Posterior cingulate gyrus (tissue), 11 donors: ENCODE measurements around the gene NPFFR1.
"Not testable (repeated sequence)": the region's sequence is repeated elsewhere in the genome, so short reads cannot be mapped to it uniquely, and the experiment has no call there.

Experiments used
- DNase-seq, 10 donors: peaks; one replicate each; pipeline versions ENCODE4 v3.0.0 to v3.0.0-alpha.2; 2020 to 2021; ENCODE audit warnings: mixed read lengths in 3 of 10
- intact Hi-C: fragments of 100-400 bp; cut with DNase I; formaldehyde crosslinking; loops from one replicate; pipeline ENCODE4 v1.15.1; 2023

NPFFR1 gene

DNA sequence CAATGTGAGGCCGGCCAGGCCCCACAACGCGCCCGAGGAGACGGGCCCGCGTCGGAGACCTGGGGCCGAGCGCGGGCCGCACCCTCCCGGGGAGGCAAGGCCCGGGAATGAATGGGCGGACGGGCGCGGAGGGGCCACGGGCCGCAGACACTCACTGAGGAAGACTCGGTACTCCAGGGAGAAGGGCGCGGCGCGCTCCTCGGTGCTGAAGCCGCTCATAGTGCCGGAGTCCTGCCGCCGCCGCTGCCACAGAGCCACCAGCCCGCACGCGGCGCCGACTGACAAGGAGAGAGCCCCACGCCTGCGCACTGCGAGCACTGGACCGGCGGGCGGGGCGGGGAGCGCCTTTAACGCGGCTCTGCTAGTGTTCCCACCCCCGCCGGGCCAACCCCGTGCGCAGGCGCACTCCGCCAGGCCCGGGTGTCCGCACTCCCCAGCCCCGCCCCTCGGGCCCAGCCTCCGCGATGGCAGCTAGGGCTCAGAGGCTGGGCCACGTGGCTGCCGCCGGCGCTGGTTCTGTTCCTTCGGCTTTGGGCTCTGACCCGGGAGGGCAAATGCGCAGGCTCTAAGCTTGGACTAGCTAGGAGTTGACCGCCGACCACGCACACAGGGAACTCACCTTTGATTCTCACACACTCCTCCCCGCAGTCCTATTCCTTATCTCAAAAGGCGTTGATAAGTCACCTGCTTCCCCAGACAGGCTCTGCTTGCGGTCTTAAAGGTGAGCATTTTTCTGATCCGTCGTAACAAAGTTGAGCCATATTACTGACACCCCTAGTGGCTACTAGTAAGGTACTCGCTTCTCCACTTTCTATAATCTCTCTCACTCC is 50.5 kb downstream of the NPFFR1 start, which contains the start of gene PPA1:
PPA1 (minus strand) TSS at position 321 of the 830 bp plus-strand sequence; CDS start at position 219, 102 bp downstream.
- intact Hi-C loops: loop anchor here (5.0 kb wide), 1 partner anchor 149 kb away; the partner anchor contains the start of gene LRRC20
- DNase-seq: peak; percentile 98 to 100 (median 99)

DNA sequence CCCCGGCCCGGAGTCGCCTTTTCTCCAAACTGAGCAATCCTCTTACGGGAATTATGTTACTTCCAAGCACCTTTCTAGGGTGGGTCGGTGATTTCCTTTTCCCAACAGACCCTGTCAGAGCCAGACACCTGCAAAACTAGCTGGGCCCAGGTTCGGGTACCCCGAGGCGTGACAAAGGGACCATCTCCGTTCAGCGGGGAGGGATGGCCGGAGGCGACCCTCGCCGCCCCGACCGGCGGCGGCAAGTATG is 51.0 kb downstream of the NPFFR1 start:
- no peak for DNase-seq
- intact Hi-C loops: loop anchor here (5.0 kb wide), 1 partner anchor 150 kb away; the partner anchor contains the start of gene LRRC20

DNA sequence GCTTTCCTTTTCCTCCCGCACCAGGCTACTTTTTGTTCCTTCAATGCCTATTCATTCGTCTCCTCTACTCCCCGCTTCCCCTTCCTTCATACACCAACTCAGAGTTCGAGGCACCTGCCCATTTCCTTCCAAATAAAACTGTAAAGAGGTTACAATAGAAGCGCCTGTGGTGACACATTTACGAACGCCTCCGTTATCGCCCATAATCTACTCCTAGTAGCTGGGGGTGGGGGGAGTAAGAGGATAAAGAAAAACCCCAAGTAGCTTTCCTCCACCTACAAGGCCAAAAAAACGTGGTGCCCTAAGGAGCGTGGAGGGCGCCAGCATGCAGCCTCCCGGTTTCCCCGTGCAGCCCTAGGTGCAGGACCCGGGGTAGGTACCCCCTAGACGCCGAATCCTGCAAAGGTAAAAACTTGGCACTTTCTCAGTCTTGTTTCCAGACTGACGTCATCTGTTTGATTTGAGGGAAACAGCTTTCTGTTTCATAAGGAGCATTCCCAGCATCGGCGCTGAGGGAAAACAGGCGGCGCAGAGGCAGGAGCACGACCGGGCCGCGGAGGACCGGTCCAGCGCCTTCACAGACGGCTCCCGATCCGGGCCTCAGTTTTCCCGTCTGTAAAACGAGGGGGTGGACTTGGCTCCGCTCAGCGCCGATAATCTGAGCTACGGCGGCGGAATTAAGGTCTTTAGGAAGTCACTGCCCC is 51.5 kb downstream of the NPFFR1 start:
- intact Hi-C loops: loop anchor here (5.0 kb wide), 1 partner anchor 150 kb away; the partner anchor contains the start of gene LRRC20
- peak in 4 of 10 donors; percentile 40 to 87 (median 80) for DNase-seq

DNA sequence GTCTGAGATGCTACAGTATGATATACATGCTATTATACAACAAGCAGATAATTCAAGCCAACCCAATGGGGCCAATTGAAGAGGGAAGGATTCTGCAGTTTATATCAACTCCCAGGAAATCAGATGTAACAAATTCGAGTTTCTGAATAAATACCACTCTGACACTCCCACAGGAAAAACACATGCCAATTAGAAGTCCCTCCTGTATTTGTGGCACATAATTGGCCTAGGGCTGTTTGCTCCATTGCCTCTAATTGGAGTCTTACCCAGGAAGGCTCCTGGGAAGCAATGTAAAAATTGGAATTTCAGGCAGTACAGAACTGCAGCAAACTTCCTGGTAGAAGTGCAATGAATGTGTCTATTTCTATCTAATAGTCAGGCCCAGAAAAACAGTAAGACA is 55.3 kb downstream of the NPFFR1 start:
- no peak for DNase-seq
- intact Hi-C loops: no loop called here

DNA sequence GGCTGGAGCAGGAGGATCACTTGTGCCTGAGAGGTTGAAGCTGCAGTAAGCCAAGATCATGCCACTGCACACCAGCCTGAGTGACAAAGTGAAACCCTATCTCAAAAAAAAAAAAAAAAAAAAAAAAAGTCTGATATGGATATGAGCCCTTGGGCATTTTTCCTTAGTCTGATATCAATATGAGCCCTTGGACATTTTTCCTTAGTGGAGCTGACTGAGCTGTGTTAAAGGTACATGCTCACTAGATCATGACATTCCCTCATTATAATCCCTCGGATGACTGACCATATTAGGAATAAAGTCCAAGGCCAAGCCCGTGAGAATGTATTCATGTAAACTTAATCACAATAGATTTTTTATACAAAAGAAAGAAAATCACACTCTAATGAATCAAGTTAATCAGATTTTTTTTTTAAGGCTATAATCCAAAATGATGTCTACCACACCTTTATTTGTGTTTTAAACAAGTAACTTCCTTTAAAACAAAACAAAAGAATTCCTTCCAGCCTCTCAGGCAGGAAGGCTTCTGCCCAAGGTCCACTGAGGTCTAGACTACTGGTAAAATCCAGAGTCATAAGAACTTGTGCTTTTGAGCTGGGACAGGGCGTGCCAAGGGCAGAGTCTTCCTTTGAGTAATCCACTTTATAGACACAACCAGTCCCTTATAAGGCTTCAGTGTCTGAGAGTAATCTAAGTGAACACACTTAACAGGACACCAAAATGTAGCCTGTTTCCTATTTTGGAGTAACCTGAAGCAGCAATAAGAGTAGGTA is 56.1 kb downstream of the NPFFR1 start:
- intact Hi-C loops: no loop called here
- no peak for DNase-seq

DNA sequence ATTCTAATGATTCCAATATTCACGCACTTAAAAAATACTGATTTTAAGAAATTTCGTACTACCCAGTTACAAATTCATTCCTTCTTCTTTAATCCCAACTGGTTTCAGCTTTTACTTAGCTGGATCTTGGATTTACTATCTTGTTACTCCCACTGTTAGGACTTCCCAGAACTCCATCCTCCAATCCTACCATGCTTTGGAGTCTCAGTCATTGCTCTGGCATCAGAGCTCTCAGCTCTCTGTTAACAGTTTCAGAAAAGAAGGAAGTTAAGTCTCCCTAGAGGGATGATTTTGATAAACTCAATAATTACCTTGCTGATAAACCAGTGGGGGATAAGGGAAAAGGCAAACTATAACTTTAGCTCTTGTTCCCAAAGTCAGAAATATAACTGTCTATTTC is 60.1 kb downstream of the NPFFR1 start:
- intact Hi-C loops: no loop called here
- no peak for DNase-seq

DNA sequence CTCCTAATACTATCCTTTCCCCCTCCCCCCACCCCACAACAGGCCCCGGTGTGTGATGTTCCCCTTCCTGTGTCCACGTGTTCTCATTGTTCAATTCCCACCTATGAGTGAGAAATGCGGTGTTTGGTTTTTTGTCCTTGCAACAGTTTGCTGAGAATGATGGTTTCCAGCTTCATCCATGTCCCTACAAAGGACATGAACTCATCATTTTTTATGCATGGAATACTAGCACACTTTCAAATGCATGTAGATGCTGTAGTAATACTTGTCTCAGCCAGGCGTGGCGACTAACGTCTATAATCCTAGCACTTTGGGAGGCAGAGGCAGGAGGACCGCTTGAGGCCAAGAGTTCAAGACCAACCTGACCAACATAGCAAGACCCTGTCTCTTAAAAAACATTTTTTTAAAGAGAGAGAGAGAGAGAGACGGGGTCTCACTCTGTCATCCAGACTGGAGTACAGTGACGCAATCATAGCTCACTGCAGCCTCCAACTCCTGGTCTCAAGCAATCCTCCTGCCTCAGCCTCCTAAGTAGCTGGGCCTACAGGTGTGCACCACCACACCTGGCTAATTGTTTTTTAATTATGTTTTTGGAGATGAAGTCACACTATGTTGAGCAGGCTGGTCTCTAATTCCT is 60.9 kb downstream of the NPFFR1 start:
- not testable (repeated sequence) for DNase-seq

DNA sequence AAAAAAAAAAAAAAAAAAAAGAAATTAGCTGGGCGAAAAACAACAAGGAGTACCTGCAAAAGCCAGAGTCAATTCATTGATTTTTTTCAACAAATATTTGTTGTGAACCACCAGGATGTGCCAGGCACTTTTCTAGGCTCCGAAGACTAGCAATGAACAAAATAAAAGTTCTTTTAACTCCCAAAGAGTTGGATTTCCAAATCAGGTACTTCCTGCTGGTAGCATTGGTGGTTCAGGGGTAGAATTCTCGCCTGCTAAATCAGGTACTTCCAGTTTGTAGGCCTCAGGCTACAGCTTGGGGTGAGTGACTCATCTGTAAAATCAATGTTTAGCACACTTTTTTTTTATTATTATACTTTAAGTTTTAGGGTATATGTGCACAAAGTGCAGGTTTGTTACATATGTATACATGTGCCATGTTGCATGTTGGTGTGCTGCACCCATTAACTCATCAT is 61.4 kb downstream of the NPFFR1 start:
- DNase-seq: no peak
- intact Hi-C loops: loop anchor here (1.0 kb wide), 1 partner anchor 142 kb away; no protein-coding TSS in a partner anchor

More for the DNA sequence above, 60.9 kb downstream of the NPFFR1 start:
- intact Hi-C loops: loop anchor here (1.0 kb wide), 1 partner anchor 141 kb away; no protein-coding TSS in a partner anchor

DNA sequence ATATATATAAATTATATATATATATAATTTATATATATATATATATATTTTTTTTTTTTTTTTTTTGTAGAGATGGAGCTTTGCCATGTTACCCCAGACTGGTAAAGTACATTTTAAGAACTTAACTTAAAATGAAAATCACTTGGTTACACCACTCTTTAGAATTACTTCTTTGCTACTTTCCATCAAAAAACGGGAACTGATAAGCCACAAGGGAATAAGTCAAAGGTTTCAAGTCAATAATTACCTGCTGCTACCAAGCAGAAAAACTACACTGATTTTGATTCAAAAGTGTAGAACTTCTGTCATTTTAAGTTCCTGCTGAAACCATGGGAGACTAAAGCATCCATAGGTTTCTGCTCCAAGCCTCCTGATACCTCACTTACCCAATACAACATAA is 62.8 kb downstream of the NPFFR1 start:
- intact Hi-C loops: no loop called here
- DNase-seq: no peak

DNA sequence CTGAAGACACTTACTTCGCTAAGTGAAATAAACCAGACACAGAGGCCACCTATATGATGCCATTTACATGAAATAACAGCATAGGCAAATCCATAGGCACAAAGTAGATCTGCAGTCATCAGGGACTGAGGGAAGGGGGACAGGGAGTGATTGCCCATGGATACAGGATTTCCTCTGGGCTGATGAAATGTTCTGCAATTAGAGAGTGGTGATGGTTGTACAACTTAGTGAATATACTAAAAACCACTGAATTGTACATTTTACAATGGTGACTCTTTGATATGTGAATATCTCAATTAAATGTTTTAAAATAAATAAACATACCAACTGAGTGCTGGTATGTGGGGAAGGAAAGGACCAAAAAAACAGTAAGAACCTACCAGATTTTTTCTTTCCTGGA is 70.9 kb downstream of the NPFFR1 start:
- no peak for DNase-seq
- intact Hi-C loops: no loop called here

DNA sequence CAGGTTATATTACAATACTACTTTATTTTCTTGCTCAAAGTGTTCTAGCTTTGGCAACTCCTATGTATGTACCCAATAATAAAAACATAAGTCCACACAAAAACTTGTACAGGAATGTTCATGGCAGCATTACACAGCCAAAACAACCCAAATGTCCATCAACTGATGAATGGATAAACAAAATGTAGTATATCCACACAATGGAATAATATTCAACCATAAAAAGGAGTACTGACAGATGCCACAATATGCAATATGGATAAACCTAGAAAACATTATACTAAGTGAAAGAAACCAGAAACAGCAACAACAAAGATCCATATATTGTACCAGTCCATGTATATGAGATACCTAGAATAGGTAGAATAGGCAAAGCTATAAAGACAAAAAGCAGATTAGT is 71.5 kb downstream of the NPFFR1 start:
- DNase-seq: no peak
- intact Hi-C loops: no loop called here

DNA sequence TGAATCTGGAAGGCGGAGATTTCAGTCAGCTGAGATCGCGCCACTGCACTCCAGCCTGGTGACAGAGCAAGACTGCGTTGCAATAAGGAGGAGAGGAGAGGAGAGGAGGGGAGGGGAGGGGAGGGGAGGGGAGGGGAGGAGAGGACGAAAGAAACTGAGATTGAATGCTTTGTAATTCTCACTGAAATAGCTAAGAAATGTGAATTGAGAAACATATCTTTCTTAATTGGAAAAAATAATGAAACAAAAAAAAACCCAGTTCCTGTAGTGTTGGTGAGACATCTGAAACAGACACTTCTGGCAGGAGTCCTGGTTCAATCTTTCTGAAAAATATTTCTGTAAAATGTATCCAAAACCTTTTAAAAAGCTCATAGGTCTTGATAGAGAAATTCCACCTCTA is 77.0 kb downstream of the NPFFR1 start:
- intact Hi-C loops: no loop called here
- no peak for DNase-seq

DNA sequence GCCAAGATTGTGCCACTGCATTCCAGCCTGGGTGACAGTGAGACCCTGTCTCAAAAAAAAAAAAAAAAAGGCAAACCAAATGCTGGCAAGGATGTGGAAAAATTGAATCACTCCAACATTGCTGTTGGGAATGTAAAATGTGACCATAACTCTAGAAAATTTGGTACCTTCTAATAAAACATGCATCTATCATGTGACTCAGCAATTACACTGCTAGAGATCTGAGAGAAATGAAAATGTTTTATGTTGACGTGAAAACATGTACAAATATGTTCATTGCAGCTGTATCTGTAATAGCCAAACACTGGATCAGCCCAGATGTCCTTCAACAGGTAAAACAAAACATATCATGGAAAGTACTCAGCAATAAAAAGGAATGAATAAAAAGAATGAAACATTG is 82.7 kb downstream of the NPFFR1 start:
- intact Hi-C loops: no loop called here
- DNase-seq: no peak

DNA sequence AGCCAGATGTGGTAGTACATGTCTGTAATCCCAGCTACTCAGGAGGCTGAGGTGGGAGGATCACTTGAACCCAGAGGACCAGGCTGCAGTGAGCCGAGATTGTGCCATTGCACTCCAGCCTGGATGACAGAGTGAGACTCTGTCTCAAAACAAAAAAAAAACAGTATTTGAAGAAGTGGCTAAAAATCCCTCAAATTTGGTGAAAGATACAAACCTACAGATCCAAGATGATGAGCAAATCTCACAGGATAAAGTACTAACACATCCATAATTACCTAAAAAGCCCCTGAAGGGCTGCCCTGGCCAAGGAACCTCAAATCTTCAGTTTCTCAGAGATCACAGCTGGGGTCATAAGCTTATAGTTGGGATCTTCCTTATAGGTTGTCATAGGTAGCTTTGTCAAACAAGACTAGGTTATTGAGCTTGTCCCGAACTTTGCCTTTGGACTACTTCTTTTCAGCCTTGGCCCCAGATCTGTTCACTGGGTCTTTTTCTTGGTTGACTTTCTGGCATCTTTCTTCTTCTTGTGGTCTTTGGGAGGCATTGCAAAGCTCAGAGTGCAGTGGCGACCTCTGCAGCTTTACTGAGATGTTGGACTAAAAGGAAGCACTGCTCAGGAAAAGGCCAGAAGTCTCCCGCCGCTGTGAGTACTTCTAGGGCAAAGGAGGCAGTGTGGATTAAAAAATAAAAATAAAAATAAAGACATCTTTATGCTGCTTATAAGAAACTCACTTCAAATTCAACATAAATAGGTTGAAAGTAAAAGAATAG is 84.9 kb downstream of the NPFFR1 start:
- intact Hi-C loops: no loop called here
- DNase-seq: no peak
